Activated effector memory CD4-positive, alpha-beta T cell treated with Interleukin-2 at 50 U/mL for 16 hours (primary cell): ENCODE results near the gene NAT16.

Source experiments
- DNase-seq: peaks from one replicate; pipeline ENCODE4 v3.0.0-alpha.2; 2020

Gene NAT16

GRCh38 chr7:101180130-101180755 is at the start of gene NAT16:
TSS of gene NAT16 (minus strand) at chr7:101180293. CDS start at chr7:101174807, 5,486 bp downstream.
- DNase-seq = no peak

- no peak for DNase-seq
Measured at GRCh38 chr7:101226721-101227120, 46.6 kb upstream of the NAT16 start.

GRCh38 chr7:101225650-101226049 is 45.6 kb upstream of the NAT16 start:
- DNase-seq = no peak

GRCh38 chr7:101223528-101223927 is 43.4 kb upstream of the NAT16 start:
- no peak for DNase-seq

- DNase-seq = no peak
Measured at GRCh38 chr7:101222275-101222830, 42.3 kb upstream of the NAT16 start.

GRCh38 chr7:101220295-101220694 is 40.2 kb upstream of the NAT16 start:
- DNase-seq = no peak

- DNase-seq = no peak
Measured at GRCh38 chr7:101218236-101219125, 38.4 kb upstream of the NAT16 start.

GRCh38 chr7:101217388-101218235 is 37.5 kb upstream of the NAT16 start, which contains the start of the genes PLOD3 and ZNHIT1:
TSS of gene PLOD3 (minus strand) at chr7:101217581. CDS start at chr7:101217274, 307 bp downstream.
TSS of gene ZNHIT1 (plus strand) at chr7:101218165. CDS start at chr7:101218196, 31 bp downstream.
- peak; percentile 89 for DNase-seq

GRCh38 chr7:101216860-101217387 is 36.8 kb upstream of the NAT16 start:
- no peak for DNase-seq

GRCh38 chr7:101216001-101216859 is 36.1 kb upstream of the NAT16 start:
- no peak for DNase-seq

- DNase-seq = no peak
Measured at GRCh38 chr7:101212014-101212413, 31.9 kb upstream of the NAT16 start.

- no peak for DNase-seq
Measured at GRCh38 chr7:101211501-101211900, 31.4 kb upstream of the NAT16 start.

- DNase-seq = no peak
Measured at GRCh38 chr7:101210143-101210542, 30.1 kb upstream of the NAT16 start.

GRCh38 chr7:101208794-101209193 is 28.7 kb upstream of the NAT16 start:
- DNase-seq = no peak

GRCh38 chr7:101207459-101207858 is 27.4 kb upstream of the NAT16 start:
- DNase-seq = no peak

GRCh38 chr7:101206665-101207042 is 26.6 kb upstream of the NAT16 start:
- no peak for DNase-seq

- no peak for DNase-seq
Measured at GRCh38 chr7:101205901-101206664, 26.0 kb upstream of the NAT16 start.

GRCh38 chr7:101203740-101204738 is 23.9 kb upstream of the NAT16 start:
- DNase-seq = peak; percentile 30

GRCh38 chr7:101202603-101202918 is 22.5 kb upstream of the NAT16 start:
- no peak for DNase-seq
